DOHH2 (cell line): ENCODE data around the gene KCNIP4.

Source experiments
- EZH2phosphoT487 ChIP-seq: fragments of 200-600 bp; sonication (generic); IDR thresholded peaks from 2 replicates; pipeline ENCODE4 v1.6.1; 2017; ENCODE audit warnings: borderline replicate concordance, mild to moderate bottlenecking, antibody characterized with exemption, low read length, moderate library complexity, mixed read lengths
- TF ChIP-seq, protein P1 (sequence below): fragments of 200-600 bp; sonication (generic); IDR thresholded peaks from one replicate; pipeline ENCODE4 v1.5.1; 2014; ENCODE audit warnings: antibody characterized with exemption, mild to moderate bottlenecking, low read depth, low read length; ENCODE audit not compliant: poor library complexity, severe bottlenecking

GRCh38 chr4:21898101-21898500, 50.5 kb downstream of the KCNIP4 start:
- TF ChIP-seq, protein P1, sequence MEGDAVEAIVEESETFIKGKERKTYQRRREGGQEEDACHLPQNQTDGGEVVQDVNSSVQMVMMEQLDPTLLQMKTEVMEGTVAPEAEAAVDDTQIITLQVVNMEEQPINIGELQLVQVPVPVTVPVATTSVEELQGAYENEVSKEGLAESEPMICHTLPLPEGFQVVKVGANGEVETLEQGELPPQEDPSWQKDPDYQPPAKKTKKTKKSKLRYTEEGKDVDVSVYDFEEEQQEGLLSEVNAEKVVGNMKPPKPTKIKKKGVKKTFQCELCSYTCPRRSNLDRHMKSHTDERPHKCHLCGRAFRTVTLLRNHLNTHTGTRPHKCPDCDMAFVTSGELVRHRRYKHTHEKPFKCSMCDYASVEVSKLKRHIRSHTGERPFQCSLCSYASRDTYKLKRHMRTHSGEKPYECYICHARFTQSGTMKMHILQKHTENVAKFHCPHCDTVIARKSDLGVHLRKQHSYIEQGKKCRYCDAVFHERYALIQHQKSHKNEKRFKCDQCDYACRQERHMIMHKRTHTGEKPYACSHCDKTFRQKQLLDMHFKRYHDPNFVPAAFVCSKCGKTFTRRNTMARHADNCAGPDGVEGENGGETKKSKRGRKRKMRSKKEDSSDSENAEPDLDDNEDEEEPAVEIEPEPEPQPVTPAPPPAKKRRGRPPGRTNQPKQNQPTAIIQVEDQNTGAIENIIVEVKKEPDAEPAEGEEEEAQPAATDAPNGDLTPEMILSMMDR: no peak
- no peak for TF ChIP-seq EZH2phosphoT487
